IMR-90 (cell line): ENCODE results near the gene TMEM144. TPM values are rescaled to one million over a fixed set of nuclear protein-coding genes. Genes with fewer than 3 reads are reported as not detected.

Experiments used
- ATAC-seq: fragments of 200-7000 bp; cut with Tn5 transposase; 2 replicates; pipeline ENCODE4 v1.9.1; 2020; ENCODE audit warnings: low read depth, mild to moderate bottlenecking, moderate library complexity
- BruUV-seq: library from RNA; stranded (reverse); fragments of 400-500 nt; replicated peaks from 2 replicates; lab custom pipeline; 2021; lab: Mats Ljungman, UMichigan
- CTCF ChIA-PET: fragments of 300-600 bp; formaldehyde crosslinking; extraction: SDS; loops from one replicate; lab custom pipeline; 2021; ENCODE audit warnings: antibody characterized with exemption; lab: Yijun Ruan, JAX
- POLR2A ChIA-PET: fragments of 300-600 bp; sonication (Branson Sonifier 250); formaldehyde crosslinking; loops from one replicate; lab custom pipeline; 2022; ENCODE audit warnings: antibody characterized with exemption; ENCODE audit not compliant: unreplicated experiment; lab: Charles Lee
- DNase-seq: peaks from one replicate; pipeline ENCODE4 v3.0.0; 2013
- H2AFZ ChIP-seq: replicated peaks from 2 replicates; pipeline ENCODE3; 2013; ENCODE audit warnings: low read length, mild to moderate bottlenecking; ENCODE audit not compliant: poor library complexity
- H2AK5ac ChIP-seq: 2 replicates; pipeline ENCODE4 v1.6.1; 2013; ENCODE audit warnings: low read depth, low read length, inconsistent platforms
- H2AK9ac ChIP-seq: replicated peaks from 2 replicates; pipeline ENCODE3; 2013; ENCODE audit warnings: mild to moderate bottlenecking, low read depth, low read length, moderate library complexity; ENCODE audit not compliant: poor library complexity
- H2BK120ac ChIP-seq: 2 replicates; pipeline ENCODE4 v1.6.1; 2013; ENCODE audit warnings: low read depth, low read length, inconsistent platforms
- H2BK15ac ChIP-seq: 3 replicates; pipeline ENCODE4 v1.6.1; 2013; ENCODE audit warnings: low read depth, low read length, inconsistent platforms
- H2BK20ac ChIP-seq: 2 replicates; pipeline ENCODE4 v1.6.1; 2013; ENCODE audit warnings: low read depth, mild to moderate bottlenecking, inconsistent platforms, low read length, moderate library complexity
- H2BK5ac ChIP-seq: 2 replicates; pipeline ENCODE4 v1.6.1; 2013; ENCODE audit warnings: mild to moderate bottlenecking, low read depth, low read length, inconsistent platforms; ENCODE audit not compliant: poor library complexity, severe bottlenecking
- H3K14ac ChIP-seq: replicated peaks from 2 replicates; pipeline ENCODE4 v1.6.1; 2013; ENCODE audit warnings: low read depth, low read length, inconsistent platforms
- H3K18ac ChIP-seq: 2 replicates; pipeline ENCODE4 v1.6.1; 2013; ENCODE audit warnings: low read depth, low read length, control low read depth
- H3K23ac ChIP-seq: 2 replicates; pipeline ENCODE4 v1.6.1; 2013; ENCODE audit warnings: low read depth, low read length, inconsistent platforms
- H3K27ac ChIP-seq: 2 replicates; pipeline ENCODE4 v1.5.1; 2013; ENCODE audit warnings: mild to moderate bottlenecking, control low read depth, low read length; ENCODE audit not compliant: insufficient read depth
- H3K27me3 ChIP-seq: 2 replicates; pipeline ENCODE4 v1.6.1; 2013; ENCODE audit warnings: low read length; ENCODE audit not compliant: control insufficient read depth, insufficient read depth
- H3K36me3 ChIP-seq: 2 replicates; pipeline ENCODE4 v1.6.1; 2013; ENCODE audit warnings: low read length, mixed read lengths; ENCODE audit not compliant: control insufficient read depth, insufficient read depth
- H3K4ac ChIP-seq: 2 replicates; pipeline ENCODE4 v1.6.1; 2013; ENCODE audit warnings: low read depth, low read length, inconsistent platforms
- H3K4me1 ChIP-seq: 2 replicates; pipeline ENCODE4 v1.6.1; 2013; ENCODE audit warnings: low read length, mixed read lengths; ENCODE audit not compliant: control insufficient read depth, insufficient read depth
- H3K4me2 ChIP-seq: 2 replicates; pipeline ENCODE4 v1.6.1; 2013; ENCODE audit warnings: low read depth, mild to moderate bottlenecking, control low read depth, low read length, moderate library complexity
- H3K4me3 ChIP-seq: 2 replicates; pipeline ENCODE4 v1.5.1; 2013; ENCODE audit warnings: low read depth, mild to moderate bottlenecking, control low read depth, low read length, moderate library complexity; ENCODE audit not compliant: insufficient read depth
- H3K56ac ChIP-seq: 2 replicates; pipeline ENCODE4 v1.6.1; 2013; ENCODE audit warnings: low read length, inconsistent platforms; ENCODE audit not compliant: insufficient read depth; ENCODE audit errors: extremely low read depth
- H3K79me1 ChIP-seq, 2 experiments: 2 replicates each; pipeline ENCODE4 v1.6.1; 2013; ENCODE audit warnings: low read length in 2 of 2, inconsistent platforms in 1 of 2, low read depth in 1 of 2
- H3K9ac ChIP-seq: 2 replicates; pipeline ENCODE4 v1.6.1; 2013; ENCODE audit warnings: low read depth, low read length, control low read depth
- H3K9me1 ChIP-seq: 2 replicates; pipeline ENCODE4 v1.6.1; 2013; ENCODE audit warnings: low read length, inconsistent platforms; ENCODE audit not compliant: insufficient read depth
- H3K9me3 ChIP-seq: 2 replicates; pipeline ENCODE4 v1.6.1; 2013; ENCODE audit warnings: low read length; ENCODE audit not compliant: control insufficient read depth, insufficient read depth
- H4K20me1 ChIP-seq: 2 replicates; pipeline ENCODE4 v1.6.1; 2013; ENCODE audit warnings: low read length, inconsistent platforms; ENCODE audit not compliant: insufficient read depth
- H4K5ac ChIP-seq: 2 replicates; pipeline ENCODE4 v1.6.1; 2013; ENCODE audit warnings: mild to moderate bottlenecking, low read depth, low read length, control low read depth
- H4K8ac ChIP-seq, 2 experiments: 2 replicates each; pipeline ENCODE4 v1.6.1; 2013; ENCODE audit warnings: low read depth in 2 of 2, low read length in 2 of 2, control low read depth in 1 of 2, inconsistent platforms in 1 of 2
- H4K91ac ChIP-seq: 2 replicates; pipeline ENCODE4 v1.6.1; 2013; ENCODE audit warnings: low read depth, low read length, inconsistent platforms; ENCODE audit not compliant: insufficient read depth
- BHLHE40 ChIP-seq: fragments of 150-350 bp; IDR thresholded peaks from 2 replicates; pipeline ENCODE4 v1.6.1; 2016; ENCODE audit warnings: mild to moderate bottlenecking, low read depth, low read length
- CEBPB ChIP-seq: IDR thresholded peaks from 2 replicates; pipeline ENCODE4 v1.6.1; 2012; ENCODE audit warnings: low read depth, low read length, improper control_type of control experiment
- CHD1 ChIP-seq: IDR thresholded peaks from 2 replicates; pipeline ENCODE4 v1.6.1; 2012; ENCODE audit warnings: low read depth, low read length, improper control_type of control experiment
- CTCF ChIP-seq: conservative IDR thresholded peaks from 2 replicates; pipeline ENCODE4 v1.5.1; 2012; ENCODE audit warnings: mild to moderate bottlenecking, low read depth, low read length, improper control_type of control experiment
- ELK1 ChIP-seq: fragments of 150-350 bp; IDR thresholded peaks from 2 replicates; pipeline ENCODE4 v1.6.1; 2016; ENCODE audit warnings: low read depth, mild to moderate bottlenecking, low read length, moderate library complexity, borderline replicate concordance
- FOS ChIP-seq: fragments of 150-350 bp; IDR thresholded peaks from 2 replicates; pipeline ENCODE4 v1.6.1; 2016; ENCODE audit warnings: low read depth, low read length
- MAFK ChIP-seq: IDR thresholded peaks from 2 replicates; pipeline ENCODE4 v1.6.1; 2012; ENCODE audit warnings: low read depth, low read length, improper control_type of control experiment
- MAZ ChIP-seq: IDR thresholded peaks from 2 replicates; pipeline ENCODE4 v1.6.1; 2012; ENCODE audit warnings: low read depth, mild to moderate bottlenecking, low read length, improper control_type of control experiment, moderate library complexity, borderline replicate concordance
- MXI1 ChIP-seq: IDR thresholded peaks from 2 replicates; pipeline ENCODE4 v1.6.1; 2012; ENCODE audit warnings: low read depth, mild to moderate bottlenecking, low read length, moderate library complexity, borderline replicate concordance
- NFE2L2 ChIP-seq: fragments of 150-350 bp; IDR thresholded peaks from 2 replicates; pipeline ENCODE4 v1.6.1; 2016; ENCODE audit warnings: low read depth, mild to moderate bottlenecking, low read length
- POLR2A ChIP-seq: IDR thresholded peaks from 2 replicates; pipeline ENCODE4 v1.6.1; 2012; ENCODE audit warnings: mild to moderate bottlenecking, low read depth, low read length
- RAD21 ChIP-seq: IDR thresholded peaks from 2 replicates; pipeline ENCODE4 v1.6.1; 2012; ENCODE audit warnings: low read length, improper control_type of control experiment
- RCOR1 ChIP-seq: IDR thresholded peaks from 2 replicates; pipeline ENCODE4 v1.6.1; 2012; ENCODE audit warnings: mild to moderate bottlenecking, low read length, improper control_type of control experiment; ENCODE audit not compliant: insufficient replicate concordance
- RFX5 ChIP-seq: IDR thresholded peaks from 2 replicates; pipeline ENCODE4 v1.8.0; 2012; ENCODE audit warnings: low read depth, mild to moderate bottlenecking, low read length, moderate library complexity
- SMC3 ChIP-seq: fragments of 150-350 bp; IDR thresholded peaks from 2 replicates; pipeline ENCODE4 v1.6.1; 2016; ENCODE audit warnings: low read depth, mild to moderate bottlenecking, antibody characterized with exemption, low read length, moderate library complexity
- USF2 ChIP-seq: fragments of 150-350 bp; IDR thresholded peaks from 2 replicates; pipeline ENCODE4 v1.6.1; 2017; ENCODE audit warnings: mild to moderate bottlenecking, antibody characterized with exemption, low read length, low read depth
- WGBS, 2 experiments: methylation state at CpG; one replicate each; pipeline versions ENCODE4 v1.1.5 to v1.1.7; 2013; ENCODE audit warnings: missing lambda C conversion rate in 2 of 2; ENCODE audit not compliant: insufficient read length in 1 of 2; ENCODE audit errors: extremely low coverage in 2 of 2; 5-methylcytosine and 5-hydroxymethylcytosine counted together
- dilution Hi-C: fragments of 300-500 bp; cut with HindIII; formaldehyde crosslinking; loops from one replicate; pipeline ENCODE4 v1.14.3; 2018; ENCODE audit warnings: low sequenced_read_pairs; ENCODE audit not compliant: unreplicated experiment
- in situ Hi-C: fragments of 300-500 bp; cut with MboI; formaldehyde crosslinking; loops from 3 replicates; pipeline ENCODE4 v1.14.3; 2019; ENCODE audit warnings: low sequenced_read_pairs, inconsistent platforms, mixed read lengths
- intact Hi-C: fragments of 100-400 bp; cut with micrococcal nuclease; formaldehyde crosslinking; loops from 2 replicates; pipeline ENCODE4 v1.10.0; 2022
- polyA plus RNA-seq, 3 experiments: library from polyadenylated mRNA; depleted of rRNA; stranded (reverse); fragments of >200 nt; gene quantifications; 2 replicates each; pipeline ENCODE4 v1.2.3, GENCODE V29; 2012; ENCODE audit warnings: low replicate concordance in 1 of 3
- total RNA-seq: library from RNA; depleted of rRNA; stranded (reverse); fragments of >200 nt; gene quantifications from 2 replicates; pipeline ENCODE4 v1.2.3, GENCODE V29; 2012

Gene TMEM144
- total and polyA plus RNA-seq, 2 of the 4 experiments (the other 2 are of a cell fraction) = 0.58 to 2.2 TPM

- Histone ChIP-seq H2AK5ac (no peak overlapping the region), H2AFZ (no peak overlapping the region), H3K79me1 (no peaks in the 10 kb centered on the region), H3K4me2 (no peak overlapping the region), H3K4me1 (no peaks in the 10 kb centered on the region), H3K9ac (no peak overlapping the region), H3K36me3 (no peaks in the 10 kb centered on the region), H3K9me1 (no peaks in the 10 kb centered on the region), H3K27me3 (no peaks in the 10 kb centered on the region), H3K4ac (no peak overlapping the region), H2BK5ac (no peak overlapping the region), H2BK120ac (no peak overlapping the region), H3K14ac (no peak overlapping the region), H2BK20ac (no peak overlapping the region), H3K27ac (no peak overlapping the region), H2AK9ac (no peak overlapping the region), H3K18ac (no peak overlapping the region), H3K56ac (no peak overlapping the region), H4K20me1 (no peaks in the 10 kb centered on the region), H4K8ac (no peak overlapping the region), H2BK15ac (no peak overlapping the region), H4K5ac (no peak overlapping the region), H3K9me3 (no peaks in the 10 kb centered on the region; the same call in 1 of the 2 replicates), H4K91ac (no peak overlapping the region), H3K23ac (no peak overlapping the region), H3K4me3 (no peak overlapping the region)
- BruUV-seq = no TSS peak
- in situ Hi-C loops (no loop called here), dilution Hi-C loops (no loop called here), intact Hi-C loops (no loop called here)
- TF ChIP-seq MAFK (no peak), USF2 (no peak), RCOR1 (no peak), SMC3 (no peak), CHD1 (no peak), ELK1 (no peak), CEBPB (no peak), RAD21 (no peak), MXI1 (no peak), BHLHE40 (no peak), CTCF (no peak), MAZ (no peak), POLR2A (no peak), FOS (no peak), NFE2L2 (no peak), RFX5 (no peak)
- WGBS, 2 experiments = 60% methylated on average over 1 of the region's 3 CpGs; no CpG with 5 or more reads in 1 of the 2 experiments
- POLR2A ChIA-PET = no interaction called here
- ATAC-seq = no peak
- no peak for DNase-seq
- CTCF ChIA-PET = no interaction called here
Observed at GRCh38 chr4:158292156-158292555, 81.9 kb downstream of the TMEM144 start.
